ENCODE data around the gene SLC66A3. TPM values are rescaled to one million over a fixed set of nuclear protein-coding genes. Genes with fewer than 3 reads are reported as not detected.

Gene SLC66A3
- total RNA-seq, 4 donors from 2014 or later, result 37.4 to 70.6 (median 62.4) TPM

- TF ChIP-seq EP300 (IDR thresholded peaks at IDR 0.05) (no peak), POLR2AphosphoS5 (IDR thresholded peaks at IDR 0.05) (no peak), CTCF (IDR thresholded peaks at IDR 0.05) (no peak), POLR2A (IDR thresholded peaks at IDR 0.05; ENCODE audit: low read depth) (no peak)
- intact Hi-C loops (cut with DNase I), result no loop called here
- WGBS, result 68% methylated on average over 5 of the region's 5 CpGs
- H3K27ac ChIP-seq (replicated peaks in 1 of 4), result no peak overlapping the region
- no peaks in the 10 kb centered on the region for H3K4me1 ChIP-seq
- no peaks in the 10 kb centered on the region for H3K9me3 ChIP-seq
- H3K27me3 ChIP-seq, result no peaks in the 10 kb centered on the region
- no peak for DNase-seq (ENCODE audit: extremely low spot score)
- H3K4me3 ChIP-seq, result no peak overlapping the region
- H3K36me3 ChIP-seq, result peaks cover 10 to 45% (median 21%) of the 10 kb centered on the region in 4 donors
Observed at GRCh38 chr2:11177871-11178690, 22.8 kb downstream of the SLC66A3 start.

- H3K4me1 ChIP-seq, result no peaks in the 10 kb centered on the region
- no peaks in the 10 kb centered on the region for H3K9me3 ChIP-seq
- H3K36me3 ChIP-seq, result peaks cover 11 to 48% (median 25%) of the 10 kb centered on the region in 4 donors
- no peak for DNase-seq (ENCODE audit: extremely low spot score)
- no peak overlapping the region for H3K27ac ChIP-seq (replicated peaks in 1 of 4)
- no peak overlapping the region for H3K4me3 ChIP-seq
- H3K27me3 ChIP-seq, result no peaks in the 10 kb centered on the region
- intact Hi-C loops (cut with DNase I), result no loop called here
- TF ChIP-seq POLR2A (IDR thresholded peaks at IDR 0.05; ENCODE audit: low read depth) (no peak), EP300 (IDR thresholded peaks at IDR 0.05) (no peak), POLR2AphosphoS5 (IDR thresholded peaks at IDR 0.05) (no peak), CTCF (IDR thresholded peaks at IDR 0.05) (no peak)
- WGBS, result 92% methylated on average over 4 of the region's 4 CpGs
Observed at GRCh38 chr2:11179196-11179595, 23.9 kb downstream of the SLC66A3 start.

GRCh38 chr2:11179899-11180298, 24.6 kb downstream of the SLC66A3 start:
- peaks cover 11 to 52% (median 27%) of the 10 kb centered on the region in 4 donors for H3K36me3 ChIP-seq

GRCh38 chr2:11180653-11181052, 25.4 kb downstream of the SLC66A3 start:
- H3K36me3 ChIP-seq, result peaks cover 17 to 59% (median 34%) of the 10 kb centered on the region in 4 donors
- intact Hi-C loops (cut with DNase I), result loop anchor here (10.0 kb wide), 1 partner anchor 46 kb away; a partner anchor contains a TSS
- WGBS, result 95% methylated on average over 6 of the region's 6 CpGs

More at GRCh38 chr2:11179899-11180298, 24.6 kb downstream of the SLC66A3 start:
- Histone ChIP-seq H3K4me1 (no peaks in the 10 kb centered on the region), H3K9me3 (no peaks in the 10 kb centered on the region), H3K4me3 (no peak overlapping the region), H3K27me3 (no peaks in the 10 kb centered on the region), H3K27ac (replicated peaks in 1 of 4) (no peak overlapping the region)
- no peak for DNase-seq (ENCODE audit: extremely low spot score)
- 93% methylated on average over 4 of the region's 4 CpGs for WGBS
- TF ChIP-seq POLR2AphosphoS5 (IDR thresholded peaks at IDR 0.05), result no peak
- TF ChIP-seq EP300 (IDR thresholded peaks at IDR 0.05), result no peak
- TF ChIP-seq CTCF (IDR thresholded peaks at IDR 0.05), result no peak
- intact Hi-C loops (cut with DNase I), result loop anchor here (10.0 kb wide), 1 partner anchor 45 kb away; a partner anchor contains a TSS

GRCh38 chr2:11182951-11183350, 27.7 kb downstream of the SLC66A3 start:
- H3K27ac ChIP-seq (replicated peaks in 1 of 4), result no peak overlapping the region
- 98% methylated on average over 2 of the region's 2 CpGs for WGBS
- DNase-seq (ENCODE audit: extremely low spot score), result no peak
- H3K4me3 ChIP-seq, result no peak overlapping the region
- H3K9me3 ChIP-seq, result no peaks in the 10 kb centered on the region
- intact Hi-C loops (cut with DNase I), result loop anchor here (10.0 kb wide), 1 partner anchor 48 kb away; a partner anchor contains a TSS
- no peaks in the 10 kb centered on the region for H3K27me3 ChIP-seq
- no peaks in the 10 kb centered on the region for H3K4me1 ChIP-seq
- TF ChIP-seq POLR2A (IDR thresholded peaks at IDR 0.05; ENCODE audit: low read depth) (no peak), POLR2AphosphoS5 (IDR thresholded peaks at IDR 0.05) (no peak), EP300 (IDR thresholded peaks at IDR 0.05) (no peak), CTCF (IDR thresholded peaks at IDR 0.05) (no peak)
- H3K36me3 ChIP-seq, result peaks cover 17 to 71% (median 40%) of the 10 kb centered on the region in 4 donors

More at GRCh38 chr2:11180653-11181052, 25.4 kb downstream of the SLC66A3 start:
- Histone ChIP-seq H3K27ac (replicated peaks in 1 of 4) (no peak overlapping the region), H3K4me3 (no peak overlapping the region), H3K27me3 (no peaks in the 10 kb centered on the region), H3K4me1 (no peaks in the 10 kb centered on the region), H3K9me3 (no peaks in the 10 kb centered on the region)
- no peak for TF ChIP-seq POLR2A (IDR thresholded peaks at IDR 0.05; ENCODE audit: low read depth)
- DNase-seq (ENCODE audit: extremely low spot score), result no peak

All from esophagus muscularis mucosa (tissue), 4 donors.